Stomach (tissue), 9 donors: Measurements from ENCODE around the gene FOSL1. TPM values are rescaled to one million over a fixed set of nuclear protein-coding genes. Genes with fewer than 3 reads are reported as not detected.

Experiments
- DNase-seq, 2 donors: peaks; one replicate each; pipeline versions ENCODE4 v3.0.0 to v3.0.0-alpha.2; 2013 to 2019
- H3K27ac ChIP-seq, 5 donors: fragments of 200-600 bp in 4 of 5; sonication (generic) in 4 of 5; one replicate each; pipeline ENCODE4 v1.5.1; 2013 to 2019; ENCODE audit warnings: mild to moderate bottlenecking in 1 of 5, moderate library complexity in 1 of 5
- H3K27me3 ChIP-seq, 3 donors: fragments of 200-600 bp; sonication (generic); one replicate each; pipeline ENCODE4 v1.5.1; 2017 to 2019; ENCODE audit warnings: mixed run types in 1 of 3
- H3K36me3 ChIP-seq, 4 donors: fragments of 200-600 bp; sonication (generic); 1 replicate in 3 of 4; 2 replicates in 1 of 4; pipeline ENCODE4 v1.5.1; 2016 to 2019
- H3K4me1 ChIP-seq, 4 donors: fragments of 200-600 bp; sonication (generic); one replicate each; pipeline ENCODE4 v1.5.1; 2016 to 2019
- H3K4me3 ChIP-seq, 4 donors: fragments of 200-600 bp; sonication (generic) in 3 of 4; one replicate each; pipeline ENCODE4 v1.5.1; 2016 to 2019; ENCODE audit warnings: mild to moderate bottlenecking in 1 of 4
- H3K9me3 ChIP-seq, 4 donors: fragments of 200-600 bp; sonication (generic); one replicate each; pipeline ENCODE4 v1.5.1; 2016 to 2019
- EP300 ChIP-seq: sonication (generic); formaldehyde crosslinking; IDR thresholded peaks from one replicate; pipeline ENCODE4 v1.6.1; 2017; ENCODE audit warnings: antibody characterized with exemption
- POLR2A ChIP-seq, 4 donors: fragments of 450-650 bp; IDR thresholded peaks; one replicate each; pipeline ENCODE4 v1.6.1; 2016; ENCODE audit warnings: antibody characterized with exemption in 4 of 4, control low read depth in 2 of 4, mild to moderate bottlenecking in 1 of 4, moderate library complexity in 1 of 4
- POLR2AphosphoS5 ChIP-seq, 3 donors: sonication (generic); formaldehyde crosslinking; IDR thresholded peaks; one replicate each; pipeline ENCODE4 v1.6.1; 2016; ENCODE audit warnings: antibody characterized with exemption in 3 of 3
- WGBS, 5 donors: extraction: QIAGEN DNeasy Blood & Tissue Kit in 3 of 5; methylation state at CpG; one replicate each; pipeline versions ENCODE4 v1.1.5 to v1.1.7; 2013 to 2018; 5-methylcytosine and 5-hydroxymethylcytosine counted together
- intact Hi-C: fragments of 100-400 bp; cut with DNase I; formaldehyde crosslinking; loops from one replicate; pipeline ENCODE4 v1.15.1; 2023; ENCODE audit warnings: low total_unique reads
- polyA plus RNA-seq, 3 donors: library from polyadenylated mRNA; stranded (reverse); fragments of 200-250 nt; gene quantifications; one replicate each; pipeline ENCODE4 v1.2.3, GENCODE V29; 2013
- total RNA-seq, 5 donors: library from RNA; depleted of rRNA; stranded (reverse); fragments of >200 nt; gene quantifications; one replicate each; pipeline versions ENCODE4 v1.1.0 to v1.2.3, GENCODE V29; 2014 to 2016
- TF ChIP-seq, protein P1 (sequence below), 7 experiments: fragments of 450-650 bp in 4 of 7; fragments of 200-600 bp in 3 of 7; sonication (generic) in 3 of 7; IDR thresholded peaks; one replicate each; pipeline ENCODE4 v1.5.1; 2016 to 2019; ENCODE audit warnings: antibody characterized with exemption in 7 of 7, control low read depth in 2 of 7, mild to moderate bottlenecking in 1 of 7
- donor health status: healthy with polysubstance abuse.
- donor health status: Bipolar disorder and iron deficiency.
- donor health status: healthy.

The FOSL1 gene
- total and polyA plus RNA-seq, 8 donors, result 1.7 to 43.3 (median 10.6) TPM; not detected in 2

DNA sequence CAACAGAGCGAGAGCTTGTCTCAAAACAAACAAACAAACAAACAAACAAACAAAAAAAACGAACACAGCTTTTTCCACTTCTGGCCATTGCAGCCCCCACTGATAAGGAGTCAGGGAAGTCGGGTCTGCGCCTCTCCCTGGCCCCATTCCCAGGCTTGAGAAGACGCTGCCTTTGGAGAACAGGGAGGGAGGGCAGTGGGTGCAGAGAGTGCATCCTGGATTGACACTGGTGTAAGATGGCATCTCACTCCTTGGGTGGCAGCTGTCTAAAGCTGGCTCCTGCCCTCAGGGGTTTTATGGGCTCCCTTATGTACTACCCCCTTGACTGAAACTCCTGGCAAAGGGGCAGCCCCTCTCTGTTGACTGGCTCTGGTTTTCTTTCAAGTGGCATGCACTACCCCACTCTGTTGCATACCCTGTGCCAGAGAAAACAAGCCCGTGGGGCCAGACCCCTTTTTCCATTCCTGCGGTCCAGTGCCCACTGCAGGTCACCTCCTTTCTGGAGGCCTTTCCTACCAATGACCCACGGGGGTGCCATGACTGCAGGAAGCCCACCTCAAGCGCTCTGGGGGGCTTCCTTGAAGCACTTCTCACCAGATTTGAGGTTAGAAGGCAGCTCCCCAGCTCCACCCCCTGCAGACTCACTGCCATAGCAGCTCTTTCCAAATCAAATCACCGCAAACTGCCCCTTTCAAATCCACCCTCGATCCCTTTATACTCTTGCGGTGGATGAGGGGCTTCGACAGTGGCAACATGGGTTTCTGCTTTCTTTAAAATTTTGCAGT, 31.8 kb upstream of the FOSL1 start:
- 41 to 62% (median 50%) methylated on average over 13 of the region's 13 CpGs for WGBS, 5 donors
- no peaks in the 10 kb centered on the region for H3K9me3 ChIP-seq
- no peaks in the 10 kb centered on the region for H3K36me3 ChIP-seq
- no peak overlapping the region for H3K27ac ChIP-seq
- DNase-seq, result no peak
- intact Hi-C loops, result no loop called here
- no peak overlapping the region for H3K4me3 ChIP-seq
- TF ChIP-seq EP300 (no peak), POLR2AphosphoS5 (IDR thresholded peaks at IDR 0.05) (no peak), POLR2A (IDR thresholded peaks at IDR 0.05) (no peak)
- TF ChIP-seq, protein P1, sequence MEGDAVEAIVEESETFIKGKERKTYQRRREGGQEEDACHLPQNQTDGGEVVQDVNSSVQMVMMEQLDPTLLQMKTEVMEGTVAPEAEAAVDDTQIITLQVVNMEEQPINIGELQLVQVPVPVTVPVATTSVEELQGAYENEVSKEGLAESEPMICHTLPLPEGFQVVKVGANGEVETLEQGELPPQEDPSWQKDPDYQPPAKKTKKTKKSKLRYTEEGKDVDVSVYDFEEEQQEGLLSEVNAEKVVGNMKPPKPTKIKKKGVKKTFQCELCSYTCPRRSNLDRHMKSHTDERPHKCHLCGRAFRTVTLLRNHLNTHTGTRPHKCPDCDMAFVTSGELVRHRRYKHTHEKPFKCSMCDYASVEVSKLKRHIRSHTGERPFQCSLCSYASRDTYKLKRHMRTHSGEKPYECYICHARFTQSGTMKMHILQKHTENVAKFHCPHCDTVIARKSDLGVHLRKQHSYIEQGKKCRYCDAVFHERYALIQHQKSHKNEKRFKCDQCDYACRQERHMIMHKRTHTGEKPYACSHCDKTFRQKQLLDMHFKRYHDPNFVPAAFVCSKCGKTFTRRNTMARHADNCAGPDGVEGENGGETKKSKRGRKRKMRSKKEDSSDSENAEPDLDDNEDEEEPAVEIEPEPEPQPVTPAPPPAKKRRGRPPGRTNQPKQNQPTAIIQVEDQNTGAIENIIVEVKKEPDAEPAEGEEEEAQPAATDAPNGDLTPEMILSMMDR (IDR thresholded peaks at IDR 0.05), result no peak
- H3K27me3 ChIP-seq, result peaks cover 0 to 14% (median 4%) of the 10 kb centered on the region in 3 donors
- H3K4me1 ChIP-seq, result peaks cover 0 to 9% (median 0%) of the 10 kb centered on the region in 4 donors

DNA sequence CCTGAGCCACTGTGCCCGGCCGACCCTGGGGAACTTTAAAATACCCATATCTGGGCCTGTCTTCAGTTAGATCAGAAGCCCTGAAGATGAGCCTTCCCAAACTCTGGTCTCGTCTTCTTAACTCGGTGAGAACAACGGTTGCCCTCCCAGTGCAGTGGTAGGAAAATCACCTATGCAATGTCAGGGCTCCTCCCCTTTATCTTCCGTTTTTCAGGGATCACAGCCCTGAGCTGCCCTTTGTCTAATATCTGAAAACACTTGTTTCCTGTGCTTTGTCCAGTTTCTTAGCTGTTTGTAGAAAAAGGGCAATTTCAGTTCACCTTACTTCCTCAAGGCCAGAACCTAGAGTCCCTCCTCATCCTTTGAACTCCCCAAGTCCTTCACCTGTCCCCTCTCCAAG, 28.5 kb upstream of the FOSL1 start:
- Histone ChIP-seq H3K9me3 (no peaks in the 10 kb centered on the region), H3K4me3 (no peak overlapping the region), H3K27me3 (peaks cover 0 to 13% (median 4%) of the 10 kb centered on the region in 3 donors), H3K4me1 (peaks cover 0 to 9% (median 0%) of the 10 kb centered on the region in 4 donors), H3K36me3 (peaks cover 0 to 11% (median 3%) of the 10 kb centered on the region in 4 donors), H3K27ac (peak overlapping the region in 2 of 5 donors; percentile 76 to 77)
- WGBS, 5 donors, result 61 to 65% (median 65%) methylated on average over 4 to 6 of the region's 6 CpGs
- intact Hi-C loops, result no loop called here
- DNase-seq, result no peak
- TF ChIP-seq POLR2A (IDR thresholded peaks at IDR 0.05) (no peak), EP300 (no peak), POLR2AphosphoS5 (IDR thresholded peaks at IDR 0.05) (no peak)
- TF ChIP-seq, protein P1 (IDR thresholded peaks at IDR 0.05), result no peak

DNA sequence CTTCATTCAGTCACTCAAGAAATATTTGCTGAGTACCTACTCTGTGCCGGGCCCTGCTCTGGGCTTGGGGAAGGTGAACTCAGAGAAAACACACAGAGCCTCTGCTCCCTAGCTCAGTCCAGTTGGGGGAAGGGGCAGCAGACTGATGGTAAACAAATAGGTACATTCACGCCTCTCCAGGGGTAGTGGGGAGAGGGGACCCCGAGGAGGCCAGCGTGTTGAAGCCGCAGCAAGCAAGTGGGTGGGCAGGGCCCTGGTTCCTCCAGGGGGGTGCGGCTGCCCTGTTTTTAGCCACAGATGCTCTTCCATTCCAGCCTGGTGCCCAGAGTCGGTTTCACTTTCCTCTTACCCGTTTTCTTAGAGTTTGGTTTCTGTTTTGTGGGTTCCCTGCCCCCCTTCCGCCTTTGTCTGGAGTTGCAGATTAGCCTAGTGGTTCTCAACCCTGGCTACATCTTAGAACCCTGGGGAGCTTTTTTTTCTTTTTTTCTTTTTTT, 27.8 kb upstream of the FOSL1 start:
- H3K9me3 ChIP-seq, result no peaks in the 10 kb centered on the region
- peak; percentile 55 to 75 for DNase-seq
- TF ChIP-seq POLR2AphosphoS5 (IDR thresholded peaks at IDR 0.05) (no peak), POLR2A (IDR thresholded peaks at IDR 0.05) (no peak), EP300 (no peak)
- TF ChIP-seq, protein P1 (IDR thresholded peaks at IDR 0.05), result no peak
- H3K36me3 ChIP-seq, result peaks cover 4 to 18% (median 10%) of the 10 kb centered on the region in 4 donors
- peaks cover 0 to 9% (median 0%) of the 10 kb centered on the region in 4 donors for H3K4me1 ChIP-seq
- no peak overlapping the region for H3K4me3 ChIP-seq
- peak overlapping the region; percentile 51 to 77 (median 62) for H3K27ac ChIP-seq
- H3K27me3 ChIP-seq, result peaks cover 0 to 6% (median 0%) of the 10 kb centered on the region in 3 donors
- WGBS, 5 donors, result 29 to 36% (median 31%) methylated on average over 9 of the region's 9 CpGs
- intact Hi-C loops, result no loop called here

DNA sequence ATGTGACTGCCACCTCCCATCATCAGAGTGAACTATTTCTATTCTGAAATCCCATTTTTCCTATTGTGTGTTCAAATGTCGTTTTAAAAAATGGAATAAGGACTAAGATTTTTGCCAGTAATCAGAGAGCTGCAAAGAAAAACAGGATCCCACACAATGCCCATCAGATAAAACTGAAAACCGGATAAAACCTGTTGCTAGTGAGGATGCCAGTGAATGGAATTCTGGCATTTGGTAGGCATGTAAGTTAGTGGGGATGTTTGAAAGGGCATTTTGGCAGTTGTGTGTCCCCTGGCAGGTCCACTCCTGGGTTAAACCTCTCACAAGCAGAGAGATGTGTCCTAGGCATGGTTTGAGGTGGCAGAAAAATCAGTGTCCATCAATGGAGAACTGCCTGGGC, 25.2 kb upstream of the FOSL1 start:
- no peak overlapping the region for H3K27ac ChIP-seq
- intact Hi-C loops, result no loop called here

More for the DNA sequence above, 25.2 kb upstream of the FOSL1 start:
- Histone ChIP-seq H3K4me1 (peaks cover 7 to 19% (median 10%) of the 10 kb centered on the region in 4 donors), H3K4me3 (no peak overlapping the region), H3K27me3 (no peaks in the 10 kb centered on the region), H3K36me3 (peaks cover 11 to 41% (median 30%) of the 10 kb centered on the region in 4 donors), H3K9me3 (no peaks in the 10 kb centered on the region)
- TF ChIP-seq POLR2A (IDR thresholded peaks at IDR 0.05) (no peak), EP300 (no peak), POLR2AphosphoS5 (IDR thresholded peaks at IDR 0.05) (no peak)
- TF ChIP-seq, protein P1 (IDR thresholded peaks at IDR 0.05), result no peak
- no peak for DNase-seq
- WGBS, 5 donors, result 26 to 60% (median 41%) methylated on average over 2 of the region's 2 CpGs
